Parathyroid adenoma (tissue), 2 donors: Measurements from ENCODE around the gene GNB1L.

Source experiments
- H2AFZ ChIP-seq: fragments of 300-600 bp; sonication (generic); one replicate; pipeline ENCODE4 v1.7.0; 2017; ENCODE audit warnings: antibody characterized with exemption, mild to moderate bottlenecking
- H3K27ac ChIP-seq: fragments of 300-600 bp; sonication (generic); one replicate; pipeline ENCODE4 v1.7.0; 2017
- H3K27me3 ChIP-seq: fragments of 300-600 bp; sonication (generic); one replicate; pipeline ENCODE4 v1.7.0; 2017; ENCODE audit warnings: low read length; ENCODE audit not compliant: control insufficient read depth, insufficient read depth
- H3K36me3 ChIP-seq: fragments of 300-600 bp; sonication (generic); one replicate; pipeline ENCODE4 v1.7.0; 2017; ENCODE audit warnings: low read length; ENCODE audit not compliant: control insufficient read depth, insufficient read depth
- H3K4me1 ChIP-seq: fragments of 300-600 bp; sonication (generic); one replicate; pipeline ENCODE4 v1.7.0; 2017; ENCODE audit warnings: control low read depth
- H3K4me2 ChIP-seq: fragments of 300-600 bp; sonication (generic); one replicate; pipeline ENCODE4 v1.7.0; 2017; ENCODE audit warnings: low read length
- H3K4me3 ChIP-seq: fragments of 300-600 bp; sonication (generic); one replicate; pipeline ENCODE4 v1.7.0; 2017; ENCODE audit warnings: low read depth, low read length
- H3K79me2 ChIP-seq: fragments of 300-600 bp; sonication (generic); one replicate; pipeline ENCODE4 v1.7.0; 2017; ENCODE audit warnings: control low read depth
- H3K9ac ChIP-seq: fragments of 300-600 bp; sonication (generic); one replicate; pipeline ENCODE4 v1.7.0; 2017; ENCODE audit warnings: mild to moderate bottlenecking
- H3K9me3 ChIP-seq: fragments of 300-600 bp; sonication (generic); one replicate; pipeline ENCODE4 v1.7.0; 2017; ENCODE audit warnings: low read length; ENCODE audit not compliant: control insufficient read depth
- CTCF ChIP-seq: fragments of 300-600 bp; sonication (generic); IDR thresholded peaks from one replicate; pipeline ENCODE4 v1.7.0; 2017; ENCODE audit warnings: antibody characterized with exemption, mild to moderate bottlenecking
- donor health status: primary hyperparathyroidism.

The GNB1L gene

GRCh38 chr22:19807161-19807913, 47.3 kb downstream of the GNB1L start:
- H3K4me2 ChIP-seq: no peak overlapping the region
- no peak overlapping the region for H3K27ac ChIP-seq
- no peaks in the 10 kb centered on the region for H3K79me2 ChIP-seq
- H2AFZ ChIP-seq: no peak overlapping the region
- no peaks in the 10 kb centered on the region for H3K36me3 ChIP-seq
- H3K4me1 ChIP-seq: no peaks in the 10 kb centered on the region
- no peak for TF ChIP-seq CTCF
- no peak overlapping the region for H3K4me3 ChIP-seq
- H3K9me3 ChIP-seq: no peaks in the 10 kb centered on the region
- H3K27me3 ChIP-seq: no peaks in the 10 kb centered on the region
- no peak overlapping the region for H3K9ac ChIP-seq

DNA sequence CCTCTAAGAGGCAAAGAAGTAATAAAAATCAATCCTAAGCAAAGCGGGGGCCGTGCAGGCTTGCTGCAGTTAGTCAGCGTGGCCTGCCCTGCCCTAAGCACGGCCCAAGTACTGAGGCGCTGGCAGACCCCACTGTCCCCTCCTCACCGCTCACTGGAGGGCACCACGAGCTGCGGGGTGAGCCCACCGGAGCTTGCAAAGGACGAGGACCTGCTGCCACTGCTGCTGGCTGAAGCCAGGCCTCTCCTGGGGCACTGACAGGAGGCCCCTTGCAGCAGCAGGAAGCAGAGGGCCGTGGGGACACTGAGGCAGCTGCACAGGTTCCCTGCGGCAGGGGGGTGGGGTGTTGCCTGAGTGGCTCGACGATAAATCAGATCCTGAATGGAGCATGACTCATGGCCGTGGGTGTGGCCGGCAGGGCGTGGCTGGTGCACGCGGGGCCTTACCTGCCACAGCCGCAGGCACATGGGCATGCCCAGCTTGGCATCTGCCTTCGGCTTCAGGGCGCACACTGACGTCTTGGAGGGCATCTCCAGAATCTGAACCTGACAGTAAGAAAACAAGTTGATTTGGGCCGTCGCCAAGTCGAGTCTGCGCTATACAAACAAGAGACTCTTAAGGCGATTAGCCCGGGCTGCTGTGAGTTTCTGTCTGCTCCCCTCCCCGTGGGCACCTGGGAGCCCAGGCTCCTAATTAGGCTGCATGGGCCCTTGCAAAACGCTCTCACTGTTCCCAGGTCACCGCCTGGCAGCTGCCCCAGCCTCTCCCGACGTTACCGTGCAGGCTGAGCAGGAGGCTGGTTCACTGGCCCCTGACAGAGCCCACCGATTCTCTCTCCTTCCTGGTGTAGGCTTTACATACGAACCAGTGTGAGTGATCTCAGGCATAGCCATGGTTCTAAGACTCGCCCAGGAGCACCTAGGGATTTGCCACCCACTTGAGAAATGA, 48.2 kb downstream of the GNB1L start:
- H3K4me1 ChIP-seq: no peaks in the 10 kb centered on the region
- H3K79me2 ChIP-seq: no peaks in the 10 kb centered on the region
- no peaks in the 10 kb centered on the region for H3K27me3 ChIP-seq
- no peak overlapping the region for H3K9ac ChIP-seq
- no peak for TF ChIP-seq CTCF
- no peak overlapping the region for H3K4me2 ChIP-seq
- H3K36me3 ChIP-seq: no peaks in the 10 kb centered on the region
- no peak overlapping the region for H3K4me3 ChIP-seq
- H2AFZ ChIP-seq: no peak overlapping the region
- H3K27ac ChIP-seq: no peak overlapping the region
- H3K9me3 ChIP-seq: no peaks in the 10 kb centered on the region

DNA sequence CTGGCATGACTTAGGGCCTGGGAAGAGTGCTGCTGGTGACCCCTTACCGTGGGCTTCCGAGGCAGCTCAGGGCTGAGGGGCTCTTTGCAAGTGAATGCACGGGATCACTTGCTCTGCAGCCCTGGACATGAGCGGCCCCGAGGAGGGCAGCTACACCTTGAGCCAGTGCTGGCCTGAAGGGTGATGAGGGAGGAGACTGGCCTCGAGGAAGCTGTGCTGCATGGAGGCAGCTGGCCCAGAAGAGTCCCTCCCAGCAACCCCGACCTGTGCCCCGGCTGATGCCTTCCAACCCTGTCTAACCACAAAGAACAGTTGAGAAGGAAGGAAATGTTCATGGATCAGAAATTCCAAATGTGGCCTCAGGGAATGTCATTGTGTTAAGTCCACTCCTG, 48.9 kb downstream of the GNB1L start:
- Histone ChIP-seq H3K4me1 (no peaks in the 10 kb centered on the region), H2AFZ (no peak overlapping the region), H3K36me3 (no peaks in the 10 kb centered on the region), H3K4me3 (no peak overlapping the region), H3K79me2 (no peaks in the 10 kb centered on the region), H3K27ac (no peak overlapping the region), H3K9ac (no peak overlapping the region), H3K9me3 (no peaks in the 10 kb centered on the region), H3K4me2 (no peak overlapping the region), H3K27me3 (no peaks in the 10 kb centered on the region)
- no peak for TF ChIP-seq CTCF

GRCh38 chr22:19803736-19804267, 50.9 kb downstream of the GNB1L start:
- no peak overlapping the region for H3K4me2 ChIP-seq
- H3K27me3 ChIP-seq: no peaks in the 10 kb centered on the region
- H3K4me3 ChIP-seq: no peak overlapping the region
- no peak overlapping the region for H3K27ac ChIP-seq
- no peak overlapping the region for H2AFZ ChIP-seq
- H3K9me3 ChIP-seq: no peaks in the 10 kb centered on the region
- H3K4me1 ChIP-seq: no peaks in the 10 kb centered on the region
- H3K9ac ChIP-seq: no peak overlapping the region
- no peak for TF ChIP-seq CTCF
- no peaks in the 10 kb centered on the region for H3K36me3 ChIP-seq
- no peaks in the 10 kb centered on the region for H3K79me2 ChIP-seq
